Measurements from ENCODE around the gene NFKBIE. TPM values are rescaled to one million over a fixed set of nuclear protein-coding genes. Genes with fewer than 3 reads are reported as not detected.
A peak's percentile ranks its signal among the peaks of the same experiment; 100 is the strongest.

Gene NFKBIE
- total and polyA plus RNA-seq, 2 of the 13 experiments (the other 11 are each of a cell fraction or from before 2014, with no cell fraction given): 6.7 to 14.5 TPM

GRCh38 chr6:44312901-44313788 lies 47.8 kb upstream of the NFKBIE start, which contains the start of gene AARS2 (continued):
- TF ChIP-seq ZNF672 (CRISPR knock-in tag; IDR thresholded peaks at IDR 0.05): no peak; the same call in 1 of the 2 replicates
- TF ChIP-seq PBX3 (CRISPR knock-in tag; IDR thresholded peaks at IDR 0.05; ENCODE audit: borderline replicate concordance): no peak; the same call in none of the 2 replicates
- TF ChIP-seq RELA (CRISPR knock-in tag; IDR thresholded peaks at IDR 0.05): peak; percentile 94; the same call in 1 of the 2 replicates
- TF ChIP-seq NBN (conservative IDR thresholded peaks at IDR 0.05): no peak
- peak; percentile 93; the same call in 1 of the 2 replicates for TF ChIP-seq MEIS1 (CRISPR knock-in tag; IDR thresholded peaks at IDR 0.05; ENCODE audit: borderline replicate concordance)
- TF ChIP-seq HDAC1 (CRISPR knock-in tag; IDR thresholded peaks at IDR 0.05): peak; percentile 99
- TF ChIP-seq ZNF124 (CRISPR knock-in tag; IDR thresholded peaks at IDR 0.05): peak; percentile 99
- TF ChIP-seq YEATS2 (CRISPR knock-in tag; IDR thresholded peaks at IDR 0.05; ENCODE audit: borderline replicate concordance): peak; percentile 99
- peak; percentile 85; the same call in 1 of the 2 replicates for TF ChIP-seq ZNF747 (CRISPR knock-in tag; IDR thresholded peaks at IDR 0.05; ENCODE audit: borderline replicate concordance)
- TF ChIP-seq HMG20B (CRISPR knock-in tag; conservative IDR thresholded peaks at IDR 0.05): peak; percentile 67; the same call in 1 of the 2 replicates
- TF ChIP-seq TMF1 (CRISPR knock-in tag; IDR thresholded peaks at IDR 0.05; ENCODE audit: low read depth): peak; percentile 92
- peak; percentile 85 for TF ChIP-seq THRA (CRISPR knock-in tag; IDR thresholded peaks at IDR 0.05; ENCODE audit: borderline replicate concordance)
- no peak for TF ChIP-seq SMARCE1 (IDR thresholded peaks at IDR 0.05; ENCODE audit: borderline replicate concordance)
- TF ChIP-seq SNRNP70 (IDR thresholded peaks at IDR 0.05; ENCODE audit: low read depth, low read length): no peak
- no peak for TF ChIP-seq GRHL1 (CRISPR knock-in tag; conservative IDR thresholded peaks at IDR 0.05)
- TF ChIP-seq ZNF784 (CRISPR knock-in tag; IDR thresholded peaks at IDR 0.05; ENCODE audit: borderline replicate concordance): peak; percentile 98
- peak; percentile 69; the same call in 1 of the 2 replicates for TF ChIP-seq SNAI1 (CRISPR knock-in tag; IDR thresholded peaks at IDR 0.05; ENCODE audit: borderline replicate concordance)
- no peak for TF ChIP-seq PAWR (CRISPR knock-in tag; IDR thresholded peaks at IDR 0.05; ENCODE audit: borderline replicate concordance)
- no peak for TF ChIP-seq TAF15 (IDR thresholded peaks at IDR 0.05; ENCODE audit: low read depth, low read length, poor library complexity, severe bottlenecking)
- TF ChIP-seq ZNF710 (CRISPR knock-in tag; IDR thresholded peaks at IDR 0.05; ENCODE audit: borderline replicate concordance): peak; percentile 73; the same call in 1 of the 2 replicates
- peak; percentile 74; the same call in 1 of the 2 replicates for TF ChIP-seq HNRNPL (IDR thresholded peaks at IDR 0.05; ENCODE audit: low read depth, low read length)

Measured in HepG2 (cell line).